ENCODE results near the gene FRMD4A.

Gene FRMD4A

DNA sequence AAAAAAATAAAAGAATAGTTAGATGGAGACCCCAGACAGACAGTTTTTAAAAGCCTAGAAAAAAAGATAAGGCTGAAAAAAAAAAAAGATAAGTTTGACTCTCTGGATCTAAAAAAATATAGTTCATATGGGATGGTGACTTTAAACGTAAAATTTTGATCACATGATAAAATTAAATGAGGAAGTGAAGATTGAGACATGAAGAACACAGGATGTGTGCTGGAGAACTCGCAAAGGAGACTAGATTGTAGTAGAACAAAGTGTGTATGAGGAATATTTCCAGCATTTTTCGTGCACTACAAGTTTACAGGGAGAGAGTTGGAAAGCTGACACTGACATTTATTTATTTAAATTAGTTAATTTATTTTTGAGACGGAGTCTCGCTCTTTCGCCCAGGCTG, 457.5 kb downstream of the FRMD4A start:
- no peak for DNase-seq (ENCODE audit: extremely low read depth, low read depth)
- TF ChIP-seq, protein P1, sequence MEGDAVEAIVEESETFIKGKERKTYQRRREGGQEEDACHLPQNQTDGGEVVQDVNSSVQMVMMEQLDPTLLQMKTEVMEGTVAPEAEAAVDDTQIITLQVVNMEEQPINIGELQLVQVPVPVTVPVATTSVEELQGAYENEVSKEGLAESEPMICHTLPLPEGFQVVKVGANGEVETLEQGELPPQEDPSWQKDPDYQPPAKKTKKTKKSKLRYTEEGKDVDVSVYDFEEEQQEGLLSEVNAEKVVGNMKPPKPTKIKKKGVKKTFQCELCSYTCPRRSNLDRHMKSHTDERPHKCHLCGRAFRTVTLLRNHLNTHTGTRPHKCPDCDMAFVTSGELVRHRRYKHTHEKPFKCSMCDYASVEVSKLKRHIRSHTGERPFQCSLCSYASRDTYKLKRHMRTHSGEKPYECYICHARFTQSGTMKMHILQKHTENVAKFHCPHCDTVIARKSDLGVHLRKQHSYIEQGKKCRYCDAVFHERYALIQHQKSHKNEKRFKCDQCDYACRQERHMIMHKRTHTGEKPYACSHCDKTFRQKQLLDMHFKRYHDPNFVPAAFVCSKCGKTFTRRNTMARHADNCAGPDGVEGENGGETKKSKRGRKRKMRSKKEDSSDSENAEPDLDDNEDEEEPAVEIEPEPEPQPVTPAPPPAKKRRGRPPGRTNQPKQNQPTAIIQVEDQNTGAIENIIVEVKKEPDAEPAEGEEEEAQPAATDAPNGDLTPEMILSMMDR (IDR thresholded peaks at IDR 0.05; ENCODE audit: low read depth, low read length) = no peak

DNA sequence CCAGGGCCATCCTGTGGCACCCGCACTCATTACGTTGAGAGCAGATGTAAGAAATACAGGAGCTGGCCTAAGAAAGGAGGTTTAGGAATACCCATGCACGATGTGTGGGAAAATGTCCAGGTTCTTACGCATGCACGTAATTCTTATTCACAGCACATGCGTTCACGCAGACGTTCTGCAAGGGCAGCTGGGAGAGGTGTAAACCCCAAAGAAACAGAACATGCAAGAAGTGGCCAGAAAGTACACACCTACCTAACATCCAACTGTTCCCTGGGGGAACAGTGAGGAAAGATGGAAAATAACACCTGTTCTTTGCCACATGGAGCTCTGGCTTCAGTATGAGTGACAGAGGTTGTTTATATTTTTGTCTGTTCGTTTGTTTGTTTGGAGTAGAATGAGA, 458.3 kb downstream of the FRMD4A start:
- DNase-seq (ENCODE audit: extremely low read depth, low read depth) = no peak
- TF ChIP-seq, protein P1 (IDR thresholded peaks at IDR 0.05; ENCODE audit: low read depth, low read length) = no peak

DNA sequence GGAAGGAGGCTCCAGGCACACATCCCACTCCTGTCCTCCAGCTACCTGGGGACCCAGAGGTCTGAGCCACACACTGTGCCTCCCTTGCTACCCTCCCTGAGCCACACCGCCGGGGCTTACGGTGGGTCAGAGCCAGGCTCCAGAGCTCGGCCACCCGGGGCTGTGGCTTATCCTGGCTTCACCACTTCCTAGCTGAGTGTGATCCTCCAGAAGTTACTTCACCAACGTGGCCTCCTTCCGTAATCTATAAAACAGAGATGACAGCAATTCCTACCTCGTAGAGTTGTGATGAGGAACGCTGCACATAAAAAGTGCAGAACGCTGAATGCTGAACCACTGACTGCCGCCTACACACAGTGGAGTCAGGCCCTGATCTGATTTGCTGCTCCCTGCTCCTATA, 458.9 kb downstream of the FRMD4A start:
- DNase-seq (ENCODE audit: extremely low read depth, low read depth) = no peak
- TF ChIP-seq, protein P1 (IDR thresholded peaks at IDR 0.05; ENCODE audit: low read depth, low read length) = no peak

DNA sequence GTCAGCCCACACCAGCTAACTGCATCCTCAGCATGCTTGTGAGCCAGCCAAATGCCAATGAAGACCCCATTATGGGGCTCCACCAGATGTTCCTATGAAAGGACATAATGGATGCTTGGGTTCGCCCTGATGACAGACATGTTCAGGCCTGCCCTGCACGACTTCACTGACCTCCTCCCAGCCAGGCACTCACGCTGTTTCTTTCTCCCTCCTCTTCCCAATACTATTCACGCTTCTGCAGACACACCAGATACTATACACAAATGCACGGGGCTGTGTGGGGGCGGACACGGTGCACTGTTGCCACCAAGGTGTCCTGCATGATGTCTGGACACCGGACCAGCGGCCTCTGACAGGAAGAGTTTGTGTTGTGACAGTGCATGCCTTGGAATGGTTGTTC, 459.7 kb downstream of the FRMD4A start:
- DNase-seq (ENCODE audit: extremely low read depth, low read depth) = no peak
- TF ChIP-seq, protein P1 (IDR thresholded peaks at IDR 0.05; ENCODE audit: low read depth, low read length) = no peak

DNA sequence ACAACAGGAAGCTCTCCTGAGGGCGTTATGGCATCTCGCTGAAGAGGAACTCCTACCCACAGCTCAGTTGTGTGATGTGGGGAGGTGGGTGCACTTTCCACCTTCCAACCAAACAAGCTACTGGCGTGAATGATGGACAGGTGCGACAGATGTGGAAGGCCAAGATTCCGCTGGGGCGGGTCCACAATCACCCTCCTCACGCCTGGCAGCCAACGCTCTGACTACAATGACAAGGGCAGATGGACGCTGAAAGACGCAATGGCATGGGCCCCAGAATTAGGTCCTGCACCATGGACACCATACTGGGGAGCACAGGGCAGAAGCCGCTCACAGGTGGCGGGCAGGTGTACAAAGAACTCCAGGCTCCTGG, 461.4 kb downstream of the FRMD4A start:
- no peak for DNase-seq (ENCODE audit: extremely low read depth, low read depth)
- TF ChIP-seq, protein P1 (IDR thresholded peaks at IDR 0.05; ENCODE audit: low read depth, low read length) = no peak

DNA sequence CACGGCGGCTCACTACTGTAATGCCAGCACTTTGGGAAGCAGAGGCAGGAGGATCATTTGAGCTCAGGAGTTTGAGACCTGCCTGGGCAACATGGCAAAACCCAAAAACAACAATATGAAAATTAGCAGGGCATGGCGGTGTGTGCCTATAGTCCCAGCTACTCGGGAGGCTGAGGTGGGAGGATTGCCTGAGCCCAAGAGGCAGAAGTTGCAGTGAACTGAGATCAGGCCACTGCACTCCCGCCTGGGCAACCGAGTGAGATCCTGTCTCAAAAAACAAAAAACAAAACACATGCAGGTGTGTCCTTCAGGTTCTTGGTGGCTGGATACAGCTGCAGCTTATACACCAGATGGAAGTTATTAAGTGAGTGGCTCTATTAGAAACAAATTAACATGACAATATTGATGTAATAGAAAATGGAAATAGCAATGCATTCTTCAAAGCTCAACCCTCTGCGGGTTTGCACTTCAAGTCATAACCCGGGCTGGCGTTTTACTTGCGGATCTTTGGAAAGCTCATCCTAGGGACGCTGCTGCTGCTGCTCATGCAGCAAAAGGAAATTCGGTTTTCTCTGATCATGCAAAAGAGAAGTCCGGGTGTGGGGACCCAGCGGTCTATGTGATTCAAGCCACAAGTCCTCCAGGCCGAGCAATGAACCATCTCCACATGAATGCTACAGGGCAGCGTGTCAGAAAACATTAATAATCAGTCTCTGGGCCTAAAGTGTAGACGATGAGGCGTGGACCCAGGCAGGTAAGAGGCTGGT, 462.0 kb downstream of the FRMD4A start:
- no peak for DNase-seq (ENCODE audit: extremely low read depth, low read depth)
- TF ChIP-seq, protein P1 (IDR thresholded peaks at IDR 0.05; ENCODE audit: low read depth, low read length) = no peak

DNA sequence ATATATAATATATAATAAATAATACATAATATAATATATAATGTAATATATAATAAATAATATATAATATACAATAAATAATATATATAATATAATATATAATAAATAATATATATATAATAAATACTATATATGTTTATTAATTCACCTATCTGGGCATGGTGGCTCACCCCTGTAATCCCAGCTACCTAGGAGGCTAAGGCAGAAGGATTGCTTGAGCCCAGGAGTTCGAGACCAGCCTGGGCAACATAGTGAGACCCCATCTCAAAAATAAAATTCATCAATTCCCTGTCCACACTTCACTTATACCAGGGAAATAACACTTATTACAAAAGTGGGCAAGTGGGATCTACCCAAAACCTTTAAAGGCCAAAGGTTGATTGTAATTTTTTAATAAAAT, 462.9 kb downstream of the FRMD4A start:
- TF ChIP-seq, protein P1 (IDR thresholded peaks at IDR 0.05; ENCODE audit: low read depth, low read length) = no peak
- DNase-seq (ENCODE audit: extremely low read depth, low read depth) = no peak

Data from AG09319 (cell line).